ENCODE results near the gene LRPAP1. TPM values are rescaled to one million over a fixed set of nuclear protein-coding genes. Genes with fewer than 3 reads are reported as not detected.

Gene LRPAP1
- total RNA-seq, 1 experiment from 2014 or later = 90.8 TPM

GRCh38 chr4:3475041-3475712 lies 57.0 kb downstream of the LRPAP1 start:
- Mint-ChIP-seq H3K36me3 (no peaks in the 10 kb centered on the region), H3K27me3 (ENCODE audit: low read depth) (peaks cover 60% of the 10 kb centered on the region), H3K4me3 (no peak overlapping the region), H3K9me3 (no peaks in the 10 kb centered on the region), H3K27ac (no peak overlapping the region), H3K4me1 (peaks cover 5% of the 10 kb centered on the region; the same call in 1 of the 2 replicates)
- POLR2A ChIA-PET = no interaction called here
- DNase-seq (ENCODE audit: low spot score) (no peak), ATAC-seq (no peak)
- CTCF ChIA-PET = no interaction called here
- TF ChIP-seq MLX (CRISPR knock-in tag; IDR thresholded peaks at IDR 0.05) (no peak), ZNF423 (CRISPR knock-in tag; IDR thresholded peaks at IDR 0.05) (no peak), KAT7 (CRISPR knock-in tag; IDR thresholded peaks at IDR 0.05; ENCODE audit: borderline replicate concordance) (no peak), FOXK1 (CRISPR knock-in tag; IDR thresholded peaks at IDR 0.05) (no peak), PREB (CRISPR knock-in tag; IDR thresholded peaks at IDR 0.05; ENCODE audit: borderline replicate concordance) (no peak), CBFB (CRISPR knock-in tag; IDR thresholded peaks at IDR 0.05; ENCODE audit: low read depth) (no peak), ZSCAN18 (CRISPR knock-in tag; IDR thresholded peaks at IDR 0.05) (no peak), JAZF1 (CRISPR knock-in tag; IDR thresholded peaks at IDR 0.05) (no peak), GRHL2 (CRISPR knock-in tag; IDR thresholded peaks at IDR 0.05; ENCODE audit: insufficient replicate concordance, severe bottlenecking) (no peak), MAX (CRISPR knock-in tag; IDR thresholded peaks at IDR 0.05) (no peak), ZMAT4 (CRISPR knock-in tag; IDR thresholded peaks at IDR 0.05) (no peak), SMAD3 (CRISPR knock-in tag; IDR thresholded peaks at IDR 0.05; ENCODE audit: borderline replicate concordance) (no peak), HMGA2 (CRISPR knock-in tag; IDR thresholded peaks at IDR 0.05) (no peak), ATF3 (CRISPR knock-in tag; conservative IDR thresholded peaks at IDR 0.05) (no peak), ATF6 (CRISPR knock-in tag; IDR thresholded peaks at IDR 0.05) (no peak), ATF2 (CRISPR knock-in tag; IDR thresholded peaks at IDR 0.05; ENCODE audit: borderline replicate concordance, low read depth) (no peak)
